GM12878 (cell line): ENCODE data around the gene TMA16. TPM values are rescaled to one million over a fixed set of nuclear protein-coding genes. Genes with fewer than 3 reads are reported as not detected.

Experiments
- ATAC-seq: fragments of 200-7000 bp; cut with Tn5 transposase; 3 replicates; pipeline ENCODE4 v1.9.1; 2020; ENCODE audit warnings: mild to moderate bottlenecking, moderate library complexity
- BruUV-seq: library from RNA; stranded (reverse); fragments of 400-500 nt; replicated peaks from 2 replicates; lab custom pipeline; 2021; lab: Mats Ljungman, UMichigan
- CTCF ChIA-PET: fragments of 300-600 bp; sonication (Branson Sonifier 250); formaldehyde crosslinking; extraction: SDS; loops from one replicate; lab custom pipeline; 2021; ENCODE audit warnings: inconsistent platforms; lab: Yijun Ruan, JAX
- POLR2A ChIA-PET: fragments of 350-600 bp; formaldehyde crosslinking; extraction: SDS; loops from one replicate; lab custom pipeline; 2021; ENCODE audit warnings: inconsistent platforms; lab: Charles Lee
- RAD21 ChIA-PET: fragments of 300-600 bp; sonication (Branson Sonifier 250); formaldehyde crosslinking; loops from one replicate; lab custom pipeline; 2023; ENCODE audit warnings: antibody characterized with exemption; ENCODE audit not compliant: unreplicated experiment; lab: Charles Lee
- SMC1A ChIA-PET: fragments of 300-600 bp; sonication (Branson Sonifier 250); formaldehyde crosslinking; loops from one replicate; lab custom pipeline; 2023; ENCODE audit not compliant: unreplicated experiment, uncharacterized antibody; lab: Charles Lee
- DNase-seq: peaks from one replicate; pipeline ENCODE4 v3.0.0-alpha.2; 2011; ENCODE audit warnings: low read depth, low spot score
- FAIRE-seq: peaks from 3 replicates; lab custom pipeline; 2011; peaks lifted over from hg19 to GRCh38; lab: Jason Lieb, UNC
- H2AFZ ChIP-seq: 2 replicates; pipeline ENCODE4 v1.6.0; 2011; ENCODE audit warnings: low read depth, low read length, control low read depth; ENCODE audit not compliant: control insufficient read depth
- H3K27ac ChIP-seq: 2 replicates; pipeline ENCODE4 v1.5.1; 2011; ENCODE audit warnings: control low read depth; ENCODE audit not compliant: control insufficient read depth, insufficient read depth
- H3K27me3 ChIP-seq, 2 experiments: replicated peaks in 1 of 2; 2 replicates each; pipeline versions ENCODE4 v1.6.0 to v1.6.1; 2011; ENCODE audit warnings: low read length in 1 of 2; ENCODE audit not compliant: control insufficient read depth in 2 of 2, insufficient read depth in 2 of 2
- H3K36me3 ChIP-seq, 2 experiments: 2 replicates each; pipeline ENCODE4 v1.5.1; 2011; ENCODE audit warnings: low read length in 1 of 2; ENCODE audit not compliant: control insufficient read depth in 2 of 2, insufficient read depth in 2 of 2
- H3K4me1 ChIP-seq: 2 replicates; pipeline ENCODE4 v1.6.1; 2011; ENCODE audit warnings: mild to moderate bottlenecking, low read length, moderate library complexity, mixed read lengths; ENCODE audit not compliant: control insufficient read depth, insufficient read depth
- H3K4me2 ChIP-seq: 2 replicates; pipeline ENCODE4 v1.6.0; 2011; ENCODE audit warnings: control low read depth; ENCODE audit not compliant: control insufficient read depth, insufficient read depth
- H3K4me3 ChIP-seq: fragments of 200-600 bp; sonication (generic); 2 replicates; pipeline ENCODE4 v1.5.1; 2016
- H3K79me2 ChIP-seq: 2 replicates; pipeline ENCODE4 v1.6.0; 2011; ENCODE audit warnings: low read length; ENCODE audit not compliant: control insufficient read depth, insufficient read depth
- H3K9ac ChIP-seq: 2 replicates; pipeline ENCODE4 v1.8.0; 2011; ENCODE audit warnings: low read length, control low read depth, mixed read lengths; ENCODE audit not compliant: control insufficient read depth, insufficient read depth
- H3K9me3 ChIP-seq: replicated peaks from 3 replicates; pipeline ENCODE4 v1.5.1; 2011; ENCODE audit warnings: mild to moderate bottlenecking, low read length; ENCODE audit not compliant: control insufficient read depth, insufficient read depth
- H4K20me1 ChIP-seq: 2 replicates; pipeline ENCODE4 v1.6.0; 2011; ENCODE audit not compliant: control insufficient read depth, insufficient read depth
- HDAC6 ChIP-seq: fragments of 200-600 bp; sonication (generic); IDR thresholded peaks from one replicate; pipeline ENCODE4 v1.8.0; 2017; ENCODE audit warnings: antibody characterized with exemption; ENCODE audit not compliant: unreplicated experiment
- JUNB ChIP-seq: IDR thresholded peaks from 2 replicates; pipeline ENCODE4 v1.6.1; 2016; ENCODE audit warnings: antibody characterized with exemption, mild to moderate bottlenecking
- KAT2A ChIP-seq: conservative IDR thresholded peaks from 2 replicates; pipeline ENCODE4 v1.6.1; 2011; ENCODE audit warnings: low read depth, low read length; ENCODE audit not compliant: control insufficient read depth
- MEF2A ChIP-seq: IDR thresholded peaks from 2 replicates; pipeline ENCODE4 v1.6.1; 2011; ENCODE audit warnings: low read depth, mild to moderate bottlenecking, low read length, moderate library complexity; ENCODE audit not compliant: insufficient read depth
- MLLT1 ChIP-seq: fragments of 450-650 bp; IDR thresholded peaks from 2 replicates; pipeline ENCODE4 v1.6.1; 2016; ENCODE audit warnings: mild to moderate bottlenecking
- PAX5 ChIP-seq: IDR thresholded peaks from 2 replicates; pipeline ENCODE4 v1.6.1; 2011; ENCODE audit warnings: low read depth, low read length, borderline replicate concordance
- RAD51 ChIP-seq: fragments of 450-650 bp; IDR thresholded peaks from 2 replicates; pipeline ENCODE4 v1.6.1; 2016; ENCODE audit warnings: moderate library complexity, mild to moderate bottlenecking, inconsistent platforms
- SUZ12 ChIP-seq: fragments of 200-600 bp; sonication (generic); IDR thresholded peaks from one replicate; pipeline ENCODE4 v1.6.1; 2018; ENCODE audit warnings: antibody characterized with exemption, mild to moderate bottlenecking; ENCODE audit not compliant: unreplicated experiment
- WGBS: methylation state at CpG from one replicate; pipeline ENCODE4 v1.1.6; 2016; ENCODE audit warnings: low lambda C conversion rate; ENCODE audit not compliant: insufficient replicate concordance, insufficient coverage; ENCODE audit errors: missing lambda C conversion rate; 5-methylcytosine and 5-hydroxymethylcytosine counted together
- in situ Hi-C: fragments of 300-500 bp; cut with MboI; formaldehyde crosslinking; loops from 9 replicates; pipeline ENCODE4 v1.14.3; 2018; ENCODE audit warnings: mixed read lengths
- intact Hi-C: fragments of 100-400 bp; cut with micrococcal nuclease; formaldehyde crosslinking; loops from one replicate; pipeline ENCODE4 v1.14.2; 2022; ENCODE audit not compliant: unreplicated experiment
- polyA plus RNA-seq, 11 experiments: library from polyadenylated mRNA; depleted of rRNA in 4 of 11; unstranded in 6 of 11; stranded (reverse) in 5 of 11; fragments of >200 nt; fragmentation: Nextera tagmentation in 4 of 11; fragmentation: Illumina TruSeq in 1 of 11; extraction: Ambion mirVana in 4 of 11; extraction: Trizol in 1 of 11; gene quantifications; 1 replicate in 1 of 11; 2 replicates in 10 of 11; pipeline versions ENCODE4 v1.2.1 to v1.2.3, GENCODE V29; 2011 to 2016; ENCODE audit warnings: inconsistent platforms in 2 of 11, missing spikeins in 2 of 11, low read depth in 1 of 11
- total RNA-seq, 4 experiments: library from RNA; depleted of rRNA in 3 of 4; stranded (reverse); fragments of >200 nt in 3 of 4; fragmentation: Illumina TruSeq in 1 of 4; extraction: Trizol in 1 of 4; gene quantifications; 2 replicates each; pipeline versions ENCODE4 v1.2.1 to v1.2.3, GENCODE V29; 2013 to 2021

TMA16 gene
- total and polyA plus RNA-seq, 10 of the 15 experiments (the other 5 are each of a cell fraction or from before 2014, with no cell fraction given): 37.9 to 91.0 (median 55.8) TPM

GRCh38 chr4:163448540-163449203 lies 45.8 kb upstream of the TMA16 start:
- Histone ChIP-seq H4K20me1 (no peaks in the 10 kb centered on the region), H2AFZ (no peak overlapping the region), H3K4me2 (no peak overlapping the region), H3K4me1 (no peaks in the 10 kb centered on the region), H3K9ac (no peak overlapping the region), H3K9me3 (no peaks in the 10 kb centered on the region), H3K79me2 (no peaks in the 10 kb centered on the region), H3K27me3 (no peaks in the 10 kb centered on the region), H3K36me3 (no peaks in the 10 kb centered on the region), H3K4me3 (no peak overlapping the region), H3K27ac (no peak overlapping the region)
- DNase-seq (no peak), FAIRE-seq (no peak), ATAC-seq (no peak)
- 33% methylated on average over 6 of the region's 6 CpGs for WGBS
- TF ChIP-seq SUZ12: no peak
- no peak for TF ChIP-seq RAD51
- TF ChIP-seq JUNB: no peak
- TF ChIP-seq HDAC6: no peak
- no peak for TF ChIP-seq MEF2A
- no peak for TF ChIP-seq MLLT1
- no peak for TF ChIP-seq PAX5
- no peak for TF ChIP-seq KAT2A
- ChIA-PET RAD21 (no interaction called here), SMC1A (interaction anchor here (0.6 kb wide), 1 partner anchor 452 kb away, joined by 3 read pairs; no protein-coding TSS in a partner anchor), CTCF (interaction anchor here (0.5 to 0.8 kb wide), 3 partner anchors 94 to 242 kb away, joined by 4 read pairs; no protein-coding TSS in a partner anchor), POLR2A (no interaction called here)
- no TSS peak for BruUV-seq
- in situ Hi-C loops: no loop called here
- intact Hi-C loops: no loop called here
